GOT3 (cell line): ENCODE data around the gene TMPRSS7.
"Not testable (repeated sequence)": the region's sequence is repeated elsewhere in the genome, so short reads cannot be mapped to it uniquely, and the experiment has no call there.

ENCODE experiments used
- DNase-seq: peaks from one replicate; lab custom pipeline; 2025; ENCODE audit warnings: mixed read lengths; lab: John Stamatoyannopoulos, UW

The TMPRSS7 gene

GRCh38 chr3:112013058-112013783, 21.3 kb upstream of the TMPRSS7 start:
- DNase-seq: no peak

- no peak for DNase-seq
These were observed 20.8 kb upstream of the TMPRSS7 start for GRCh38 chr3:112013784-112014143.

- no peak for DNase-seq
These were observed 17.4 kb upstream of the TMPRSS7 start for GRCh38 chr3:112017091-112017490.

GRCh38 chr3:112018712-112019111, 15.8 kb upstream of the TMPRSS7 start:
- DNase-seq: no peak

- no peak for DNase-seq
These were observed 14.8 kb upstream of the TMPRSS7 start for GRCh38 chr3:112019716-112020115.

GRCh38 chr3:112020674-112021085, 13.9 kb upstream of the TMPRSS7 start:
- DNase-seq: no peak

- DNase-seq: no peak
These were observed 7.4 kb upstream of the TMPRSS7 start for GRCh38 chr3:112027142-112027541.

- no peak for DNase-seq
These were observed 6.7 kb upstream of the TMPRSS7 start for GRCh38 chr3:112027826-112028225.

GRCh38 chr3:112030901-112031300, 3.6 kb upstream of the TMPRSS7 start:
- DNase-seq: no peak

- no peak for DNase-seq
These were observed 2.3 kb upstream of the TMPRSS7 start for GRCh38 chr3:112032098-112032731.

GRCh38 chr3:112035241-112035640, 705 bp downstream of the TMPRSS7 start:
- no peak for DNase-seq

GRCh38 chr3:112037194-112037593, 2.7 kb downstream of the TMPRSS7 start:
- not testable (repeated sequence) for DNase-seq

GRCh38 chr3:112038863-112039262, 4.3 kb downstream of the TMPRSS7 start:
- no peak for DNase-seq

- no peak for DNase-seq
These were observed 6.8 kb downstream of the TMPRSS7 start for GRCh38 chr3:112041321-112041720.

GRCh38 chr3:112042842-112043280, 8.3 kb downstream of the TMPRSS7 start:
- DNase-seq: no peak

GRCh38 chr3:112043621-112044201, 9.2 kb downstream of the TMPRSS7 start:
- DNase-seq: no peak

- DNase-seq: no peak
These were observed 12.1 kb downstream of the TMPRSS7 start for GRCh38 chr3:112046599-112046998.

- DNase-seq: no peak
These were observed 12.7 kb downstream of the TMPRSS7 start for GRCh38 chr3:112047264-112047663.

- DNase-seq: no peak
These were observed 14.4 kb downstream of the TMPRSS7 start for GRCh38 chr3:112048911-112049310.

GRCh38 chr3:112053229-112053628, 18.7 kb downstream of the TMPRSS7 start:
- no peak for DNase-seq

- DNase-seq: no peak
These were observed 22.0 kb downstream of the TMPRSS7 start for GRCh38 chr3:112056451-112056929.

- no peak for DNase-seq
These were observed 25.0 kb downstream of the TMPRSS7 start for GRCh38 chr3:112059497-112059896.

- DNase-seq: no peak
These were observed 26.6 kb downstream of the TMPRSS7 start for GRCh38 chr3:112061152-112061551.
